ENCODE results near the gene ZNRF2. TPM values are rescaled to one million over a fixed set of nuclear protein-coding genes. Genes with fewer than 3 reads are reported as not detected.

The ZNRF2 gene
- total RNA-seq (17.7 and 18.8 TPM in 2 replicates), polyA plus RNA-seq (11.0 and 11.7 TPM in 2 replicates)

GRCh38 chr7:30284298-30285066 lies at the start of gene ZNRF2:
Gene ZNRF2, plus strand, starts transcription at chr7:30284597. Its CDS starts 761 bp downstream, at chr7:30285358.
- Histone ChIP-seq H3K4me1 (ENCODE audit: insufficient read depth) (peaks cover 25% of the 10 kb centered on the region), H3K27me3 (no peaks in the 10 kb centered on the region), H3K9me2 (replicated peaks; ENCODE audit: insufficient read depth) (no peaks in the 10 kb centered on the region), H3K27ac (peak within 1 kb of the TSS; percentile 98), H3K4me3 (peak within 1 kb of the TSS; percentile 62), H4K20me1 (ENCODE audit: insufficient read depth, poor library complexity, severe bottlenecking) (no peaks in the 10 kb centered on the region), H3K4me2 (peak within 1 kb of the TSS; percentile 67), H3K79me2 (peaks cover 30% of the 10 kb centered on the region), H3K36me3 (replicated peaks; ENCODE audit: insufficient read depth, low read depth) (no peaks in the 10 kb centered on the region), H3K9me3 (ENCODE audit: low read depth) (no peaks in the 10 kb centered on the region), H2AFZ (peak within 1 kb of the TSS; percentile 69)
- peak; percentile 99 for DNase-seq (ENCODE audit: low spot score)
- TF ChIP-seq EZH2phosphoT487 (IDR thresholded peaks at IDR 0.05; ENCODE audit: low read depth, severe bottlenecking, unreplicated experiment) (no peak), CTCF (IDR thresholded peaks at IDR 0.05; ENCODE audit: poor library complexity) (peak; percentile 45)
- 2% methylated on average over 46 of the region's 96 CpGs for WGBS (ENCODE audit: low lambda C conversion rate, missing lambda C conversion rate)

- Histone ChIP-seq H3K27me3 (no peaks in the 10 kb centered on the region), H3K4me3 (no peak overlapping the region), H3K4me1 (ENCODE audit: insufficient read depth) (peaks cover 7% of the 10 kb centered on the region), H3K9me2 (replicated peaks; ENCODE audit: insufficient read depth) (no peaks in the 10 kb centered on the region), H3K4me2 (no peak overlapping the region), H4K20me1 (ENCODE audit: insufficient read depth, poor library complexity, severe bottlenecking) (no peaks in the 10 kb centered on the region), H3K9me3 (ENCODE audit: low read depth) (no peaks in the 10 kb centered on the region), H3K36me3 (replicated peaks; ENCODE audit: insufficient read depth, low read depth) (no peaks in the 10 kb centered on the region), H2AFZ (no peak overlapping the region), H3K79me2 (no peaks in the 10 kb centered on the region), H3K27ac (no peak overlapping the region)
- DNase-seq (ENCODE audit: low spot score), result no peak
- 85% methylated on average over 1 of the region's 1 CpG for WGBS (ENCODE audit: low lambda C conversion rate, missing lambda C conversion rate)
- TF ChIP-seq EZH2phosphoT487 (IDR thresholded peaks at IDR 0.05; ENCODE audit: low read depth, severe bottlenecking, unreplicated experiment) (no peak), CTCF (IDR thresholded peaks at IDR 0.05; ENCODE audit: poor library complexity) (no peak), EZH2 (IDR thresholded peaks at IDR 0.05; ENCODE audit: borderline replicate concordance) (no peak)
Observed at GRCh38 chr7:30237271-30237695, 47.1 kb upstream of the ZNRF2 start.

GRCh38 chr7:30238721-30239441 lies 45.5 kb upstream of the ZNRF2 start:
- no peaks in the 10 kb centered on the region for H3K79me2 ChIP-seq
- H3K36me3 ChIP-seq (replicated peaks; ENCODE audit: insufficient read depth, low read depth), result no peaks in the 10 kb centered on the region
- H3K9me3 ChIP-seq (ENCODE audit: low read depth), result no peaks in the 10 kb centered on the region
- no peak overlapping the region for H3K4me3 ChIP-seq
- no peaks in the 10 kb centered on the region for H4K20me1 ChIP-seq (ENCODE audit: insufficient read depth, poor library complexity, severe bottlenecking)
- H3K4me2 ChIP-seq, result no peak overlapping the region
- H3K9me2 ChIP-seq (replicated peaks; ENCODE audit: insufficient read depth), result no peaks in the 10 kb centered on the region
- peak; percentile 60 for DNase-seq (ENCODE audit: low spot score)
- H2AFZ ChIP-seq, result no peak overlapping the region
- peak overlapping the region; percentile 11 for H3K27ac ChIP-seq
- H3K27me3 ChIP-seq, result no peaks in the 10 kb centered on the region
- peaks cover 7% of the 10 kb centered on the region for H3K4me1 ChIP-seq (ENCODE audit: insufficient read depth)
- no peak for TF ChIP-seq CTCF (IDR thresholded peaks at IDR 0.05; ENCODE audit: poor library complexity)
- no peak for TF ChIP-seq EZH2 (IDR thresholded peaks at IDR 0.05; ENCODE audit: borderline replicate concordance)
- TF ChIP-seq EZH2phosphoT487 (IDR thresholded peaks at IDR 0.05; ENCODE audit: low read depth, severe bottlenecking, unreplicated experiment), result no peak
